Measurements from ENCODE around the gene FITM1.

GRCh38 chr14:24108336-24108874, 22.1 kb upstream of the FITM1 start:
- TF ChIP-seq CTCF (IDR thresholded peaks at IDR 0.05) (no peak), POLR2A (IDR thresholded peaks at IDR 0.05) (no peak)
